ENCODE results near the gene CLDN15. TPM values are rescaled to one million over a fixed set of nuclear protein-coding genes. Genes with fewer than 3 reads are reported as not detected.
"Not testable (repeated sequence)": the region's sequence is repeated elsewhere in the genome, so short reads cannot be mapped to it uniquely, and the experiment has no call there.

CLDN15 gene
- total RNA-seq, 4 donors from 2014 or later, result 6.7 to 19.8 (median 12.5) TPM

DNA sequence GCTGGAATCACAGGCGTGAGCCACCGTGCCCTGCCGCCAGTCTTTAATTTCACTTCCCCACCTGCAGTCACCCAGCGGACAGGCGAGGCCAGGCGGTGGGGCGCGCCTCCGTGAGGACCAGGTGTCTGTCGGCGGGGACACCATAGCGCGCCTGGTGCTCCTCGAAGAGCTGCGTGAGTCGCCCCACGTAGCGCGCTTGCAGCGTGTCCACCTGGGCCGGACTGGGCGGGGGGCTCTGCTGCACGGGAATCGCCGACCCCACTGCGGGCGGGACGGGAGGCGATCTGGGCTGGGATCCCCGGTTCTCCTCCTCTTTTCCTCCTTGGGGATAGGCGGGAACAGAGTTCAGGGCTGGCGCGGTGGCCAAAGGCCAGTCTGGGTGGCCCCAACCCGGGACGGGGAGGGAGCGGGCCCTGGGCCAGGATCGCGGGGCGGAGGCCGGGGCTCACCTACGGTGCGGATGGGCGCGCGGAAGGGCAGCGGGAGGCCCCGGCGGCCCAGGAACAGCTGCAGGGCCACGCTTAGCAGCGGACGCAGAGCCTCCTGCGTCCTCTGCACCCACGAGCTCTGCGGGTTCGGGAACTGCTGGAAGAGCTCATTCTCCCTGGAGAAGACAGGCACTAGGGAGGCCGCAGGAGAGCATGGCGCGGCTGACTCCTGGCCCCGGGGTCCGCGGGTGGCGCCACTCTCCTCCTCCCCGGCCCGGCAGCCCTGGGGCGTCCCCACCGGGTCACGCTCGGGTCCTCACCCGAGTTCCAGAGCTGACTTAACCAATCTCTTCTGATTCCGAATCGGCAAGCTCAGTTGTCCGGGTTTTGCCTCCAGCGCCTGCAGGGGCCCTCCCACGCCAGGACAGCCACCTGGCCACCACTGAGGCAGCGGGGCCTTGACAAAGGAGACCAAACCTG lies 35.7 kb downstream of the CLDN15 start:
- Histone ChIP-seq H3K9me3 (no peaks in the 10 kb centered on the region), H3K4me3 (peak overlapping the region; percentile 22), H3K27me3 (peaks cover 55% of the 10 kb centered on the region), H3K36me3 (peaks cover 11% of the 10 kb centered on the region), H3K27ac (no peak overlapping the region), H3K4me1 (peaks cover 9% of the 10 kb centered on the region)
- no peak for DNase-seq (ENCODE audit: low spot score in 2 of 2)
- TF ChIP-seq, protein P1, sequence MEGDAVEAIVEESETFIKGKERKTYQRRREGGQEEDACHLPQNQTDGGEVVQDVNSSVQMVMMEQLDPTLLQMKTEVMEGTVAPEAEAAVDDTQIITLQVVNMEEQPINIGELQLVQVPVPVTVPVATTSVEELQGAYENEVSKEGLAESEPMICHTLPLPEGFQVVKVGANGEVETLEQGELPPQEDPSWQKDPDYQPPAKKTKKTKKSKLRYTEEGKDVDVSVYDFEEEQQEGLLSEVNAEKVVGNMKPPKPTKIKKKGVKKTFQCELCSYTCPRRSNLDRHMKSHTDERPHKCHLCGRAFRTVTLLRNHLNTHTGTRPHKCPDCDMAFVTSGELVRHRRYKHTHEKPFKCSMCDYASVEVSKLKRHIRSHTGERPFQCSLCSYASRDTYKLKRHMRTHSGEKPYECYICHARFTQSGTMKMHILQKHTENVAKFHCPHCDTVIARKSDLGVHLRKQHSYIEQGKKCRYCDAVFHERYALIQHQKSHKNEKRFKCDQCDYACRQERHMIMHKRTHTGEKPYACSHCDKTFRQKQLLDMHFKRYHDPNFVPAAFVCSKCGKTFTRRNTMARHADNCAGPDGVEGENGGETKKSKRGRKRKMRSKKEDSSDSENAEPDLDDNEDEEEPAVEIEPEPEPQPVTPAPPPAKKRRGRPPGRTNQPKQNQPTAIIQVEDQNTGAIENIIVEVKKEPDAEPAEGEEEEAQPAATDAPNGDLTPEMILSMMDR (IDR thresholded peaks at IDR 0.05), result no peak
- TF ChIP-seq EP300 (IDR thresholded peaks at IDR 0.05) (no peak), POLR2A (IDR thresholded peaks at IDR 0.05) (no peak), POLR2AphosphoS5 (IDR thresholded peaks at IDR 0.05) (no peak)
- WGBS, result 3% methylated on average over 13 of the region's 75 CpGs

DNA sequence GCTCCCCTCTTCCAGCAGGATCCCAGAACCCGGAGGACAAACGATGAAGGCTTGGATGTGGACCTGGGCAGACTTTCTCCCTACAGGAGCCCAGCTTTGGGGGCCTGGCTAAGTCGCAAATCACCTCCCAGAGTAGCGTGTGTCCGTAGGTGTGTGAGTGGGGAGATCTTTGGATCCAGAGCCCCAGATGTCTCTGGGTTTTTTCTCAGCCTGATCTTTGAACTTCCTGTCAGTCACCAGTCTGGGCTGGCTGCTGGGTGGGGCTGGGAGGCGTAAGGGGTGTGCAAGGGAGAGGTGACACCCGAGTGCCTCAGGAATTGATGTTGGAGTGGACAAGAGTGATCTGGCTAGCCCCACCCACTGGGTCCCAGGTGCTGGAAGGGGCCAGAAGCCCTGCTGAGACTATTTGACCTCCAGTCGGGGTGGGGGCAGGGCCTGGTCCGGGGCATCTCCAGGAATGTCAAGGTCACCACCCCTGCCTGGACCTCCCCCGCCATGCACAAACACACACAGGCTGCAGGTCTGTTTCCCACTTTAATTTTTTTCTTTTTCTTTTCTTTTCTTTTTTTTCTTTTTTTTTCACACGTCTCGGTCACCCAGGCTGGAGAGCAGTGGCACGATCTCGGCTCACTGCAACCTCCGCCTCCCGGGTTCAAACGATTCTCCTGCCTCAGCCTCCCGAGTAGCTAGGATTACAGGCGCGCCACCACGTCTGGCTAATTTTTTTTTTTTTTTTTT lies 36.6 kb downstream of the CLDN15 start, which contains the start of gene MOGAT3:
TSS of gene MOGAT3 (minus strand) at position 175 of the 738 bp plus-strand sequence. CDS start 182 bp downstream, outside the sequence.
- 40% methylated on average over 21 of the region's 21 CpGs for WGBS
- no peak for TF ChIP-seq EP300 (IDR thresholded peaks at IDR 0.05)
- H3K4me1 ChIP-seq, result peaks cover 9% of the 10 kb centered on the region
- peaks cover 3% of the 10 kb centered on the region for H3K36me3 ChIP-seq
- DNase-seq (ENCODE audit: low spot score in 2 of 2), result no peak
- H3K27ac ChIP-seq, result no peak within 1 kb of the TSS
- no peaks in the 10 kb centered on the region for H3K9me3 ChIP-seq
- H3K27me3 ChIP-seq, result peaks cover 55% of the 10 kb centered on the region
- H3K4me3 ChIP-seq, result peak within 1 kb of the TSS; percentile 22

DNA sequence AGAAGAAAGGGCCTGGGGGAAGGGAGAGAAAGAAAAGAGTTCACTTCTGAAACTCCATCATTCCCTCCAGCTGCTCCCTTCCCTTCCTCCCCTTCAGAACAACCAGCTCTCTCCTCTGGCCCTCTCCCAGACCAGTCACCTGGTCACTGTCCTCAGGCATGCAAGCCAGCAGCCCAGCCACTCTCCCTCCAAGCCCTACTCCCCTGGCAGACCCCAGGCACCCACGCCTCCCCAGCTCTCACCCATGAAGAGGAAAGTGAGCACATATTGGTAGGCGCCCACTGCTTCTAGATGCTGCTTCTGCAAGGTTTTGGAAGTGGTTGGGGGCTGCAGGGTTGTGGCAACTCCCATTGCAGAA lies 37.1 kb downstream of the CLDN15 start:
- Histone ChIP-seq H3K4me1 (peaks cover 9% of the 10 kb centered on the region), H3K27me3 (peaks cover 58% of the 10 kb centered on the region), H3K36me3 (no peaks in the 10 kb centered on the region), H3K9me3 (no peaks in the 10 kb centered on the region), H3K4me3 (no peak overlapping the region), H3K27ac (no peak overlapping the region)
- 89% methylated on average over 2 of the region's 2 CpGs for WGBS
- TF ChIP-seq, protein P1 (IDR thresholded peaks at IDR 0.05), result no peak
- DNase-seq (ENCODE audit: low spot score in 2 of 2), result no peak

DNA sequence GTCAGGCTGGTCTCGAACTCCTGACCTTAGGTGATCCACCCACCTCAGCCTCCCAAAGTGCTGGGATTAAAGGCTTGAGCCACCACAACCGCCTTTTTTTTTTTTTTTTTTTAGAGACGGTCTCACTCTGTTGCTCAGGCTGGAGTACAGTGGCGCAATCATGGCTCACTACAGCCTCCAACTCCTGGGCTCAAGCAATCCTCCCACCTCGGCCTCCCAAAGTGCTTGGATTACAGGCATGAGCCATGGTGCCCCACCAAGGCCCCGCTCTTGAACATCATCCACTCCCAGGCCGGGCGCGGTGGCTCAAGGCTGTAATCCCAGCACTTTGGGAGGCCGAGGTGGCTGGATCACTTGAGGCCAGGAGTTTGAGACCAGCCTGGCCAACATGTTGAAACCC lies 38.1 kb downstream of the CLDN15 start:
- 92% methylated on average over 10 of the region's 10 CpGs for WGBS
- H3K27me3 ChIP-seq, result peaks cover 58% of the 10 kb centered on the region

DNA sequence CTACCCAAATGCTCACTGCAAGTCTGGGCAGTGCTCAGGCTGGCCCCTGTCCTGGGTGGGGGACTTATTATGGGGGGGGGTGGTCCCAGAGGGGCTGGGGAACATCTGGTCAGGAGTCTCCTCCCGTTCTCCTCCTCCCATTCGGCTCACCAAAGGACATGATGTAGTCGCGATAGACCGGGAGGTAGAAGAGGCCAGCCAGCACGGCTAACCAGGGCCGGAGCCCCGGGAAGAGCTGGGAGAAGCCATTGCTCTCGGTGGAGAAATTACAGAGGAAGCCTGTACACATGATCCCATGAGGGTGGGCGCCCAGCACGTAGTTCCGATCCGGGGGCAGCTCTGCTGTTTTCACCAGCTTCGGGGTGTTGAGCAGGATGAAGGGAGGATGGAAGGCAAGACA lies 39.1 kb downstream of the CLDN15 start:
- Histone ChIP-seq H3K4me1 (peaks cover 9% of the 10 kb centered on the region), H3K27me3 (peaks cover 64% of the 10 kb centered on the region), H3K4me3 (no peak overlapping the region), H3K36me3 (no peaks in the 10 kb centered on the region), H3K27ac (no peak overlapping the region), H3K9me3 (no peaks in the 10 kb centered on the region)
- TF ChIP-seq, protein P1 (IDR thresholded peaks at IDR 0.05), result no peak
- TF ChIP-seq POLR2A (IDR thresholded peaks at IDR 0.05), result no peak
- no peak for TF ChIP-seq EP300 (IDR thresholded peaks at IDR 0.05)
- no peak for TF ChIP-seq POLR2AphosphoS5 (IDR thresholded peaks at IDR 0.05)
- DNase-seq (ENCODE audit: low spot score in 2 of 2), result no peak
- 75% methylated on average over 13 of the region's 14 CpGs for WGBS

More for the DNA sequence above, 38.1 kb downstream of the CLDN15 start:
- not testable (repeated sequence) for H3K36me3 ChIP-seq; DNase-seq (ENCODE audit: low spot score in 2 of 2); H3K4me3 ChIP-seq; H3K4me1 ChIP-seq; H3K9me3 ChIP-seq; H3K27ac ChIP-seq

DNA sequence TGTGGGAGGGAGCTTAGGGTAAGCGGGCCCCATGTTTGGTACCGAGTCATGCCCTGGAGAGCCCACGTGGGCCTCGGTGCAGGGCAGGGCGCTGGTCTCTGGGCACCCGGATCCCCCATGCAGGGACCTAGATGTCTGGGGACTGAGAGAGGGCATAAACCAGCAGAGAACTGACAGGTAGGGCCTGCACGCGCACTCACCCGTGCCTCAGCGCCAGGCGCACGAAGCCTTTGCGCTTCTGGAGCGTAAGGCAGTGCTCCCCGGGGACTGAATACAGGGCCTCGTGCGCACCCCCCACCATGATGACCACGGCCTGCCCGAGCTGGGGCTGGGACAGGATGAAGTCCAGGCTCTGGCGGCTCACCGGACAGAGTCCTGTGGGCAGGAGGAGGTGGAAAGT lies 39.6 kb downstream of the CLDN15 start:
- no peak overlapping the region for H3K4me3 ChIP-seq
- H3K36me3 ChIP-seq, result no peaks in the 10 kb centered on the region
- no peak for DNase-seq (ENCODE audit: low spot score in 2 of 2)
- no peaks in the 10 kb centered on the region for H3K9me3 ChIP-seq
- peaks cover 9% of the 10 kb centered on the region for H3K4me1 ChIP-seq
- TF ChIP-seq, protein P1 (IDR thresholded peaks at IDR 0.05), result no peak
- no peak for TF ChIP-seq EP300 (IDR thresholded peaks at IDR 0.05)
- no peak for TF ChIP-seq POLR2AphosphoS5 (IDR thresholded peaks at IDR 0.05)
- TF ChIP-seq POLR2A (IDR thresholded peaks at IDR 0.05), result no peak
- 67% methylated on average over 6 of the region's 21 CpGs for WGBS
- no peak overlapping the region for H3K27ac ChIP-seq
- H3K27me3 ChIP-seq, result peaks cover 61% of the 10 kb centered on the region

All from suprapubic skin (tissue), 4 donors.